Esophagus muscularis mucosa (tissue), 4 donors: Measurements from ENCODE around the gene CPS1. TPM values are rescaled to one million over a fixed set of nuclear protein-coding genes. Genes with fewer than 3 reads are reported as not detected.

Experiments used
- DNase-seq: peaks from one replicate; pipeline ENCODE4 v3.0.0-alpha.2; 2017; ENCODE audit errors: extremely low spot score
- H3K27ac ChIP-seq, 4 donors: fragments of 200-600 bp; sonication (generic); replicated peaks in 1 of 4; 1 replicate in 3 of 4; 2 replicates in 1 of 4; pipeline ENCODE4 v1.5.1; 2016 to 2019; ENCODE audit warnings: mild to moderate bottlenecking in 1 of 4
- H3K27me3 ChIP-seq, 4 donors: fragments of 200-600 bp; sonication (generic); one replicate each; pipeline versions ENCODE4 v1.5.1 to v1.6.0; 2016 to 2019
- H3K36me3 ChIP-seq, 4 donors: fragments of 200-600 bp; sonication (generic); one replicate each; pipeline ENCODE4 v1.5.1; 2016 to 2019
- H3K4me1 ChIP-seq, 4 donors: fragments of 200-600 bp; sonication (generic); one replicate each; pipeline ENCODE4 v1.5.1; 2016 to 2019
- H3K4me3 ChIP-seq, 4 donors: fragments of 200-600 bp; sonication (generic); 1 replicate in 2 of 4; 2 replicates in 2 of 4; pipeline ENCODE4 v1.5.1; 2016 to 2019; ENCODE audit warnings: mild to moderate bottlenecking in 4 of 4, moderate library complexity in 1 of 4
- H3K9me3 ChIP-seq, 4 donors: fragments of 200-600 bp; sonication (generic); 1 replicate in 3 of 4; 2 replicates in 1 of 4; pipeline ENCODE4 v1.5.1; 2016 to 2019
- CTCF ChIP-seq, 3 experiments: fragments of 200-600 bp in 2 of 3; fragments of 450-650 bp in 1 of 3; sonication (generic) in 2 of 3; IDR thresholded peaks; one replicate each; pipeline ENCODE4 v1.5.1; 2017 to 2019; ENCODE audit warnings: antibody characterized with exemption in 3 of 3, mild to moderate bottlenecking in 2 of 3, moderate library complexity in 1 of 3
- EP300 ChIP-seq: sonication (generic); formaldehyde crosslinking; IDR thresholded peaks from one replicate; pipeline ENCODE4 v1.6.1; 2017; ENCODE audit warnings: antibody characterized with exemption
- POLR2A ChIP-seq: fragments of 450-650 bp; IDR thresholded peaks from one replicate; pipeline ENCODE4 v1.6.1; 2017; ENCODE audit warnings: antibody characterized with exemption, moderate library complexity, mild to moderate bottlenecking, low read depth
- POLR2AphosphoS5 ChIP-seq, 2 donors: sonication (generic); formaldehyde crosslinking; IDR thresholded peaks; one replicate each; pipeline ENCODE4 v1.6.1; 2017; ENCODE audit warnings: antibody characterized with exemption in 2 of 2
- WGBS: methylation state at CpG from one replicate; pipeline ENCODE4 v1.1.5; 2018; 5-methylcytosine and 5-hydroxymethylcytosine counted together
- intact Hi-C: fragments of 100-400 bp; cut with DNase I; formaldehyde crosslinking; loops from one replicate; pipeline ENCODE4 v1.15.1; 2023
- total RNA-seq, 4 donors: library from RNA; depleted of rRNA; stranded (reverse); fragments of >200 nt; gene quantifications; one replicate each; pipeline versions ENCODE4 v1.1.0 to v1.2.1, GENCODE V29; 2016

Gene CPS1
- total RNA-seq, 4 donors from 2014 or later, result 1.0 to 2.4 (median 1.6) TPM

GRCh38 chr2:210544831-210545230, 11.6 kb upstream of the CPS1 start:
- Histone ChIP-seq H3K4me3 (no peak overlapping the region), H3K9me3 (no peaks in the 10 kb centered on the region), H3K27me3 (no peaks in the 10 kb centered on the region), H3K27ac (no peak overlapping the region), H3K36me3 (no peaks in the 10 kb centered on the region), H3K4me1 (no peaks in the 10 kb centered on the region)
- intact Hi-C loops, result no loop called here
- no peak for DNase-seq
- TF ChIP-seq EP300 (no peak), CTCF (IDR thresholded peaks at IDR 0.05) (no peak), POLR2A (no peak), POLR2AphosphoS5 (IDR thresholded peaks at IDR 0.05) (no peak)
- 57% methylated on average over 4 of the region's 4 CpGs for WGBS

- TF ChIP-seq CTCF (IDR thresholded peaks at IDR 0.05) (no peak), POLR2A (no peak)
- DNase-seq, result no peak
- WGBS, result 77% methylated on average over 5 of the region's 5 CpGs
Measured at GRCh38 chr2:210546424-210547208, 9.8 kb upstream of the CPS1 start.

GRCh38 chr2:210548031-210548430, 8.4 kb upstream of the CPS1 start:
- DNase-seq, result no peak
- H3K4me3 ChIP-seq, result no peak overlapping the region

More at GRCh38 chr2:210546424-210547208, 9.8 kb upstream of the CPS1 start:
- no peaks in the 10 kb centered on the region for H3K9me3 ChIP-seq
- H3K27ac ChIP-seq, result no peak overlapping the region
- no peaks in the 10 kb centered on the region for H3K4me1 ChIP-seq
- no peaks in the 10 kb centered on the region for H3K36me3 ChIP-seq
- intact Hi-C loops, result no loop called here
- no peak overlapping the region for H3K4me3 ChIP-seq
- H3K27me3 ChIP-seq, result no peaks in the 10 kb centered on the region

GRCh38 chr2:210548878-210549384, 7.5 kb upstream of the CPS1 start:
- intact Hi-C loops, result no loop called here
- no peaks in the 10 kb centered on the region for H3K4me1 ChIP-seq
- H3K36me3 ChIP-seq, result no peaks in the 10 kb centered on the region
- WGBS, result 87% methylated on average over 8 of the region's 8 CpGs
- no peak for TF ChIP-seq EP300
- TF ChIP-seq POLR2AphosphoS5 (IDR thresholded peaks at IDR 0.05), result no peak
- TF ChIP-seq CTCF (IDR thresholded peaks at IDR 0.05), result no peak
- TF ChIP-seq POLR2A, result no peak
- no peaks in the 10 kb centered on the region for H3K27me3 ChIP-seq
- DNase-seq, result no peak
- H3K9me3 ChIP-seq, result no peaks in the 10 kb centered on the region
- H3K27ac ChIP-seq, result no peak overlapping the region
- no peak overlapping the region for H3K4me3 ChIP-seq

More at GRCh38 chr2:210548031-210548430, 8.4 kb upstream of the CPS1 start:
- H3K9me3 ChIP-seq, result no peaks in the 10 kb centered on the region
- intact Hi-C loops, result no loop called here
- 78% methylated on average over 2 of the region's 2 CpGs for WGBS
- H3K27ac ChIP-seq, result no peak overlapping the region
- H3K4me1 ChIP-seq, result no peaks in the 10 kb centered on the region
- H3K27me3 ChIP-seq, result no peaks in the 10 kb centered on the region
- no peak for TF ChIP-seq POLR2A
- TF ChIP-seq POLR2AphosphoS5 (IDR thresholded peaks at IDR 0.05), result no peak
- TF ChIP-seq EP300, result no peak
- no peak for TF ChIP-seq CTCF (IDR thresholded peaks at IDR 0.05)
- no peaks in the 10 kb centered on the region for H3K36me3 ChIP-seq
